ENCODE data around the gene SDC1.
"Not testable (repeated sequence)": the region's sequence is repeated elsewhere in the genome, so short reads cannot be mapped to it uniquely, and the experiment has no call there.

GRCh38 chr2:20240291-20240690, 15.4 kb upstream of the SDC1 start:
- TF ChIP-seq, protein P1, sequence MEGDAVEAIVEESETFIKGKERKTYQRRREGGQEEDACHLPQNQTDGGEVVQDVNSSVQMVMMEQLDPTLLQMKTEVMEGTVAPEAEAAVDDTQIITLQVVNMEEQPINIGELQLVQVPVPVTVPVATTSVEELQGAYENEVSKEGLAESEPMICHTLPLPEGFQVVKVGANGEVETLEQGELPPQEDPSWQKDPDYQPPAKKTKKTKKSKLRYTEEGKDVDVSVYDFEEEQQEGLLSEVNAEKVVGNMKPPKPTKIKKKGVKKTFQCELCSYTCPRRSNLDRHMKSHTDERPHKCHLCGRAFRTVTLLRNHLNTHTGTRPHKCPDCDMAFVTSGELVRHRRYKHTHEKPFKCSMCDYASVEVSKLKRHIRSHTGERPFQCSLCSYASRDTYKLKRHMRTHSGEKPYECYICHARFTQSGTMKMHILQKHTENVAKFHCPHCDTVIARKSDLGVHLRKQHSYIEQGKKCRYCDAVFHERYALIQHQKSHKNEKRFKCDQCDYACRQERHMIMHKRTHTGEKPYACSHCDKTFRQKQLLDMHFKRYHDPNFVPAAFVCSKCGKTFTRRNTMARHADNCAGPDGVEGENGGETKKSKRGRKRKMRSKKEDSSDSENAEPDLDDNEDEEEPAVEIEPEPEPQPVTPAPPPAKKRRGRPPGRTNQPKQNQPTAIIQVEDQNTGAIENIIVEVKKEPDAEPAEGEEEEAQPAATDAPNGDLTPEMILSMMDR (IDR thresholded peaks at IDR 0.05): not testable (repeated sequence)
- TF ChIP-seq POLR2A (IDR thresholded peaks at IDR 0.05): not testable (repeated sequence)
